GM19035 (cell line): ENCODE results near the gene SOCS7.
A peak's percentile ranks its signal among the peaks of the same experiment; 100 is the strongest.

Experiments used
- ATAC-seq: cut with Tn5 transposase; IDR thresholded peaks from one replicate; pipeline ENCODE4 v1.9.1; 2021; ENCODE audit not compliant: unreplicated experiment

Gene SOCS7

DNA sequence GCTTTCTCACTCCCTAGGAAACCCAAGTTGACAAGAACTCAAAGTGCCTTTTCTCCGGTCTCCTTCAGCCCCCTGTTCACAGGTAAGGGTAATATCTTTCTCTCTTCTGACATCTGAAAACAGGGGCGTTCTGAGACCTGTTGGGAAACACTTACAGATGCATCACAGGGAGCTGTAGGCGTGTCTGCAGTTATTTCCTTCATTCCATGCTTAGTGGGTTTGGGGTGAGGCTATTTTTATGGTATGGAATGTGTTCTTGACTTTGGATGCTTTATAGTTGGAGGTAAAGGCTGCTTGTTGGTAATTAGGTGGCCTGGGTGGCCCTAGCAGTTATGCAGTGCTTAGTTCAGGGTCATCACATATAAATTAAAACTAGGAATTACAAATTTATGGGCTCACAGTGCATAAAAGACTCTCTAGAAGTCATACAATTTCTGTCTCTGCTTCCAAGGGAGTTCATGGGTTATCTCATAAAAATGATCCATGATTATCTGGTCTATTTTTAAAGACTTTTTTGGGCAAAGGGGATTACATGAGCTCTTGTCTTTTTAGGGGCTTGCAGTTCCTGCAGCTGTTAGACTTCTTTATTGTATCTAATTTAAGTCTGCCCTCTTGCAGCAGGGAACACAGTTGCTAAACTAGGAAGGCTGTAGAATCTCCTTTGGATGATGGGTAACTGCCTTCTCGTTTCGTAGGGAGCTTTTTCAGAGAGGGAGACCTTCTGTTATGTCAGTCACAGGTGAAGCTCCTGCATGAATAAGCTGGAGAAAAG is 10.2 kb downstream of the SOCS7 start:
- ATAC-seq = no peak

DNA sequence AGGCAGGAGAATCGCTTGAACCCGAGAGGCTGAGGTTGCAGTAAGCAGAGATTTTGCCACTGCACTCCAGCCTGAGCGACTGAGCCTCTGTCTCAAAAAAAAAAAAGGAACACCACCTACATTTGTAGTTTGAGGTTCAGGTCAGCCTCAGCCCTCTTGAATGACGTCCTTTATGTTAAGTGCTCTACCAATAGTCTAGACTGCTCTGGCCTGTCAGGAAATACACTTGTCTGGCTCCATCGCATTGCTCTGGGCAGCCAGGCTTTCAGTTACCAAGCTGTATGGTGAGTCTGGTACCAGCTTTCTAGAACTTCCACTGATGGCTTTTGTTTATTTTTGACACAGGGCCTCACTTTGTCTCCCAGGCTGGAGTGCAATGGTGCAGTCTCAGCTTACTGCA is 11.4 kb downstream of the SOCS7 start:
- no peak for ATAC-seq

DNA sequence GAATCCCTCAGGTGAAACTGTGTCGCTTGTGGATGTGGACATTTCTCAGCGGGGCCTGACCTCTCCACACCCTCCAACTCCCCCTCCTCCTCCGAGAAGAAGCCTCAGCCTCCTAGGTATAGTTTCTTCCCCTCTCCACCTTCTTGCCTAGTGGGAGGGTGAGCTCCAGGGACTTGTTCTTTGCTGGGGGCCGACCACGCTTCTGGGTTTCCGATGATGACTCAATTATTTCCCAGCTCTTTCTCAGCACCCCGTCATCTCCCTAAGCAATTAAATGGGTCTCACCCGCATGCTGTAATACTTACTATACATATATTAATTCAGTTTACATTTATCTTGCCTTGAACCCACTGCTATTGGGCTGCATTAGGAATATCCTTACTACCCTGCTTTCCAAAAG is 13.1 kb downstream of the SOCS7 start:
- ATAC-seq = no peak

DNA sequence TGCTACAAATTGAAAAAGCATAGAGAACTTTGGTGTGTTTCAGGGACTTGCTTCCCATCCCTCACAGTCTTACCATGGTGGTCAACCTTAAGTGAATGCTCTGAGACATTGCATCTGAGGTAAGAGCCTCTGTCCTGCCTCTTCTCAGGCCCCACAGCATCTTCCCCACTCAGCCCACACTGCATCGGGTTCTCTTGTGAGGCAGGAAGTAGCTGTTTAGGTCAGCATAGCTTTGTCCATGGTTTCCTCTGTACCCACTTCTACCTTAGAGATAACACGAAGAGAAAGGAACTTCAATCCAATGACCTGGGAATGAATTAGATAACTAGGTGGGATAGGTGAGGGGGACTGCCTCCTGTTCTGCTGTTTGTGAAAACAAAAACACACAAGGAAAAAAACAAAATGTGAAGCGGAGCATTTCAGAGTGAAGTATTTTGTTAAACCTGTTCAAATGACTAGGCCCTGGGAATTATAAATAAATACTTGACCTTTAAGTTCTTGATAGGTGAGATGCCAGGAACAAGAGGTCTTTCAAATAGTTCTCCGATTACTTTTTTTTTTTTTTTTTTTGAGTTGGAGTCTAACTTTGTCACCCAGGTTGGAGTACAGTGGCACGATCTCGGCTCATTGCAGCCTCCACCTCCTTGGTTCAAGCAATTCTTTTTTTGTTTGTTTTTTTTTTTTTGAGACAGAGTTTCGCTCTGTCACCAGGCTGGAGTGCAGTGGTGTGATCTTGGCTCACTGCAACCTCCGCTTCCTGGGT is 17.7 kb downstream of the SOCS7 start:
- no peak for ATAC-seq

DNA sequence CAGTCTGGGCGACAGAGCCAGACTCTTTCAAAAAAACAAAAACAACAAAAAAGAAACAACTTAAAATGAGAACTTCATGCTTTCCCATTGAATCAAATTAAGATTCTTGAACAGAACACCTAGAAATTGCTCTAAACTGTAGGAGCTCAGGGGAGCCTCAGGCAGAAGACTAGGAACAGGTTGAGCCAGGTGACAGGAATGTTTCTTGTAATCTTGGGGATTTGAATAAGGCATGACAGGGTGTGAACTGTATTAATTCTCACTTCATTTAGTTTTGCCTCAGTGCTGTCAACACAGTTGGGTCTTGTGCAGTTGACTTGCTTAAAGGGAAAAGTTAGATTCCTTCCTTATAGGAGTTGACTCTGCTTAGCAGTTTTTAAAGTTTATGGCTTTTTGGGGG is 27.8 kb downstream of the SOCS7 start:
- no peak for ATAC-seq

DNA sequence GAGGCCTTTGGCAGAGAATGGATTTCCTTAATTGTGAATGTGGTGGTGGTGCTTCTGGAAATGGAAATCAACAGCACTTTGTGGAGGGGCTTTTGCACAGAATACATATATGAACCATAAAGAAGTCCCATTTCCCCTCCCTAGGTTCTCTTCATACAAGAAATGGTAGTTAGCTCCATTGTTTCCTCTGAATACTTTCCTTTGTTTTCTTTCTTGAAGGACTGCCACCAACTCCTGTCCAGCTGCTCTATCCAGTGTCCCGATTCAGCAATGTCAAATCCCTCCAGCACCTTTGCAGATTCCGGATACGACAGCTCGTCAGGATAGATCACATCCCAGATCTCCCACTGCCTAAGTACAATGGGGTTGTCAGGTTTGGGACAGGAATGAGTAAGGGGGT is 43.4 kb downstream of the SOCS7 start:
- ATAC-seq = no peak

- ATAC-seq = no peak
These were observed 45.6 kb downstream of the SOCS7 start for GRCh38 chr17:38397227-38397626.

DNA sequence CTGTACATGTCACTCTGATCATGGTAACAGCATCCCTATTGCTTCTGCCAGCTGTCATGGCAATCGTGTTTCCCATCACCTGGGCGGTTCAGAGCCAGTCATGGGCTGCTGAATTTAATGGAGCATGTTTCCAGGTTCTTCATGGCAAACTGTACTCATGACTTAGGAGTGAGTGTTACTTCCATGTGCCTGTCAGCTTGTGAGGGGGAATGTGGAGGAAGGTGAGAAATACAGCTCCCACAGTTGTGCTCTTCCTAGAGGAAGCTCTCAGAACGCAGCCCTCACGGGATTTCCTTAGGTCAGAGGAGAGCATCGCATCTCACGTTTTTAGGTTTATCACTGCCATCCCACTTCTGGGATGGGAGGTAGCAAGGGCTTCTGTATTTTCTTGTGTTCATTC is 48.6 kb downstream of the SOCS7 start:
- ATAC-seq = no peak

DNA sequence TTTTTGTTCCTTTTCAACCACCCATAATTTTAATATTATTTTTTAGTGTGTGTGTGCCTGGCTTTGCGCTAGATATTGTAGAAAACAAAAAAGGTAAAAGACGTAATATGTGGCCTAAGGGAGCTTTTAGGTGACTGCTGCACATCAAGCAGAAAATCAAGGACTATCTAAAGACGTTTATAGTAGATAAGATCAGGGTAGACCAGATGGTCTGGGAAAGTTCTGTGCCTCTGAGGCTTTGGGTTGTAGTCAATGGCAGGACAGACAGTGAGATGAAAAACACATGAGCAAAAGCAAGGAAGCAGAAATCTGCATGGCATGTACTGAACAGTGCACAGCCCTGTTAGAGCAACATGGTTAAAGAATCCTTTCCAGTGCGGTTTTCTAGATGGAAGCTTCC is 49.8 kb downstream of the SOCS7 start:
- no peak for ATAC-seq

DNA sequence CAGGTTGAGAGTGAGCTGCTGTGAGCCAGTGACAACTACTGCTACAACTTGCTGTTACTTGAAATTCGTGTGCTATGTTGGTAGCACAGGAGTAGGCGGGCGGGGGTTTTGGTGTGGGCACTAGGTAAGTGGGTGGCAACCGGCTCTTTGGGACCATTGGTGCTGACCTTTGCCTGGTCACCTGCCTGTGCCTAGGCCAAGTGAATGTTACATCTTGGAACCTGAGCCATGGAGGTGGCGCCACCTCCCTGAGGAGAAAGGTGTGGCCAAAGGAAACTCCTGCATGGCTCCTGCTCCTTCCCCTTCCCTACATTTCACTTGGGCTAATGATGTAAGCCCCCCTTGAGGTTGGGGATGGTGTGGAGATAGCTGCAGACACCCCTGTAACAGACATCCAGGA is 51.3 kb downstream of the SOCS7 start:
- no peak for ATAC-seq

- ATAC-seq = no peak
These were observed 51.8 kb downstream of the SOCS7 start for GRCh38 chr17:38403491-38403890.

DNA sequence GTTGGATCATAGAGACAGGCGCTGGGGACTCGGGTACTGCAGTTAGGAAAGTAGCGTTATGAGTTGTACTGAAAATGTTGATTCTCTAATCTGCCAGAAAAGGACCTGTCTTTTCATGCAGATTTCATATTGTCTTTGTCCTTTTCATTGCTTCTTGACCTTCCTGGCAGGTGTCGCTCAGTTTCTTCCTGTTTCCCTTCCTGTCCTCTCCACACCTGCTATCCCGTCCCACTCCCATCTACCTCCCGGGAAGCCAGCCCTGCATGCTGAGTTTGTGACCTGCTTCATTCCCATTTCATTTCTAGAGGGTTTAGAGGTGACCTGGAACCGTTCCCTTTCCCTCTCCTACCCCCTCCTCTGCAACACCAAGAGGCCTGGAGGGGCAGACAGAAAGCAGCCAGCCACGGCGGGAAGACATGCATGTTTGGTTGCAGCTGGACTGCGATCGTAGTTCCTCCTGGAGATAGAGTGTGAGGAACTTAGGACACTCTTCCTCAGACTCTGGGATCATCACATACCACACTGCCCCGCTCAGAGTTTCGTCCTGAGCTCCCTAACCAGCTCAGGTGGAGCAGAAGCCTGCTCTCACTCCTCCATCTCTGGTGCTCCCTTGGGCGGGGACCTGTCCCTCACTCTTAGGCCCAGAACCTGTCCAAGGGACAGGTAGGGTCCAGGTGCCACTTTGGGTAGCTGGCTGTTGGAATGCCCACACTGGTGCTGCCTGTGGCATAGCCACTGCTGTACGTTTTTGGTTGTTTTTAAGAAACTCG is 52.7 kb downstream of the SOCS7 start:
- no peak for ATAC-seq

DNA sequence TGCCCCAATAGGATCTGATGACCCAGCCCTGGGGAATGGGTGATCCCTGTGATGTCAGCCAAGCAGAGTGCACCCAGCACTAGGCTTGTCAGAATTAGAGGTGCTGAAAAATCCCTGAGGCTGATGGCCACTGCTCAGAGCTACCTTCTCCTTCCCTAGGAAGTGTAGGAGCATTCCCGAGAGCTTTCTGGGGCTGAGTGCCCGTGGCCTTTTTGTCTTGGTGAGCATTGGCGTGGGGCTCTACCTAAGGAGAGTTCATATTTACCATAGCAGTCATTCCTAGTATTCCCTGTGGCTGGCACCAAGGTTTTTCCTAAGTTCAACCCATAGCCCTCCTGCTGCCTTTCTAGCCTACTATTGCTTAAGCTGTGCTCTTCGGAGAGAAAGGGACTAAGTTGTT is 54.0 kb downstream of the SOCS7 start:
- ATAC-seq = no peak

- no peak for ATAC-seq
These were observed 58.6 kb downstream of the SOCS7 start for GRCh38 chr17:38410201-38410600.

- peak; percentile 40 for ATAC-seq
These were observed 63.9 kb downstream of the SOCS7 start for GRCh38 chr17:38415250-38416194.

DNA sequence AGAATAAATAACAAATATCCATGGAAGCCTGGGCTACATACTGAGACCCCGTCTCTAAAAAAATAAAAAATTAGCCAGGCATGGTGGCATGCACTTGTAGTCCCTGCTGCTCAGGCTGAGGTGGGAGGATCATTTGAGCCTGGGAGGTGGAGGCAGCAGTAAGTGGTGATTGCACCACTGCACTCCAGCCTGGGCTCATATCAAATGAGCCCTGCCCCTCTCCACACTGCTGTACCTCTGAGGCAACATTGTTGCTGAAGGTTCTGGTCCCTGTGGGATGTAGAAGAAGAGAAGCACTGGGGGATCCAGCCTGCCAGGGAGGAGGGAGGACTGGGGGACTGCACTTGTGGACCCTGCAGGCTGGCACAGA is 65.2 kb downstream of the SOCS7 start:
- no peak for ATAC-seq

- ATAC-seq = no peak
These were observed 65.7 kb downstream of the SOCS7 start for GRCh38 chr17:38417210-38417951.

GRCh38 chr17:38418062-38418692 is 66.5 kb downstream of the SOCS7 start:
- ATAC-seq = no peak

DNA sequence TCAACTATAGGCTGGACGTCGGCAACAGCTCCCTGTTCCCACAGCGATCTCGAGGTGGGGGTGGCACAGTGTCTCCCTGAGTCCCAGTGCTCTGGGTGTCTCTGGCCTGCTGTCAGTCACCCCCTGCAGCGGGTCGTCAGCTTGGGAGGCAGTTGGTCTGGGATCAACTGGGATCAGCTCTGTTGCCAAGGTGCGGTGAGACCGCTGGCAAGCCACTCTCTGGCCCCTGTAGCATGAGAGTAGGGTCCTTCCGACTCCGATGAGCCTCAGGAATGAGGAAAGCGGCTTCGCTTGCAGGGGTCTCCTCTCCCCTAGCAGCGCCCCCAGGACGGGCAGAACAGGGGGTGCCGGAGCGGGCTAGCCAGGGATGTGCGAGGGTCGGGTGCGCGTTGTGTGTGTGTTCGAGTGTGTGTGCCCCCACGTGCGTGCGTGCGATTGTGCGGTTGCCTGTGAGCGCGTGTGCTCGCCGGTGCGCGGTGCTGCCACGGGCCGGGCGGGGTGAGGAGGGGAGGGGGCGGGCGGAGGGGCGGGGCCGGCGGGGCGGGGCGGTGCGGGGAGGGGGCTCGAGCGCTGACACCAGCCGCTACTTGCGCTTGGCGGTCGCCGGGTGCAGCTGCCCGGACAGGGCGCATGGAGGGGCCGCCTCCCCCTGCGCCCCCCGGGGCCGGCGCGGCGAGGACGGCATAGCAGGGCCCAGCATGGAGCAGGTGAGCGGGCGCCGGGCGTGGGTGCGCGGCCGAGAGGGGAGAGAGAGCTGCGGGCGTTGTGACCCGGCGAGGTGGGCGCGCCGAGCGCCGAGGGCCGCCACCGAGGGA is 67.3 kb downstream of the SOCS7 start:
- no peak for ATAC-seq
